A673 (cell line): Measurements from ENCODE around the gene HS3ST3A1.

ENCODE experiments used
- CTCF ChIP-seq: fragments of 300-800, 200-600 bp; sonication (generic); conservative IDR thresholded peaks from 2 replicates; pipeline ENCODE4 v1.5.1; 2017; ENCODE audit warnings: low read depth, mild to moderate bottlenecking, antibody characterized with exemption, low read length, moderate library complexity, mixed read lengths
- EZH2 ChIP-seq: fragments of 200-600 bp; sonication (generic); IDR thresholded peaks from 2 replicates; pipeline ENCODE4 v1.6.1; 2017; ENCODE audit warnings: borderline replicate concordance, low read depth, mild to moderate bottlenecking, mixed read lengths, antibody characterized with exemption, low read length; ENCODE audit not compliant: poor library complexity, severe bottlenecking

DNA sequence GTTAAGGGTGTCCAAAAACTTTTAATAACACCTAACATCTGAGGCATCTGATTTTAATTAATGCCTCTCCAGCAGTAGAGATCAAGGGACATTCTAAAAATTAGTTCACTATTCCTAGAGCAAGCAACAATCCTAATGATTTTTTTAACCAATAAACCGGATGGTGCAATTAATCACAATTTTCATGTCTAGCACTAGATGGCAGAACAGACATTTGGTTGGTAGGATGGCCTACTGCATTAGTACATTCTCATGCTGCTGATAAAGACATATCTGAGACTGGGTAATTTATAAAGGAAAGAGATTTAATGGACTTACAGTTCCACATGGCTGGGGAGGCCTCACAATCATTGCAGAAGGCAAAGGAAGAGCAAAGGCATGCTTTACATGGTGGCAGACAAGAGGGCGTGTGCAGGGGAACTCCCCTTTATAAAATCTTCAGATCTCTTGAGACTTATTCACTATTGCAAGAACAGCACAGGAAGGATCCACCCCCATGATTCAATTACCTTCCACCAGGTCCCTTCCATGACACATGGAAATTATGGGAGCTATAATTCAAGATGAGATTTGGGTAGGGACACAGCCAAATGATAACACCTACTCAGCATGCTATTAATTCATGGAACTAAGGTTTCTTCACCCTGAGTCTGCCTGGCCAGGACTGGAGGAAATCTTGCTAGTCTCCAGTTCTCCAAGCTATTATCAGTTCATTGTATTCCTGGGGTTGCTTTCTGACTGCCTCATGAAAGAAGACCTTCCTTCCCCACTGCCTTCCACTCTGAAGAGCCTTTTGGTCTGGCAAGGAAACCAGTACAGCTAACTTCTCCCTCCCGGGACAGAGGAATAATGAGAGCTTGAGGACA, 24.8 kb downstream of the HS3ST3A1 start:
- TF ChIP-seq CTCF (no peak), EZH2 (no peak)
